GM18511 (cell line): ENCODE results near the gene FXYD7.
"Not testable (repeated sequence)": the region's sequence is repeated elsewhere in the genome, so short reads cannot be mapped to it uniquely, and the experiment has no call there.

ENCODE experiments used
- ATAC-seq: cut with Tn5 transposase; IDR thresholded peaks from one replicate; pipeline ENCODE4 v1.9.1; 2021; ENCODE audit warnings: mild to moderate bottlenecking, moderate library complexity; ENCODE audit not compliant: unreplicated experiment

FXYD7 gene

GRCh38 chr19:35194012-35194984 lies 51.2 kb downstream of the FXYD7 start:
- no peak for ATAC-seq

GRCh38 chr19:35195830-35196229 lies 52.8 kb downstream of the FXYD7 start:
- no peak for ATAC-seq

- ATAC-seq = not testable (repeated sequence)
Measured at GRCh38 chr19:35196861-35197260, 53.8 kb downstream of the FXYD7 start.

GRCh38 chr19:35199481-35199880 lies 56.4 kb downstream of the FXYD7 start:
- no peak for ATAC-seq

- ATAC-seq = no peak
Measured at GRCh38 chr19:35202722-35203688, 60.0 kb downstream of the FXYD7 start.
